ENCODE data around the gene TMEM272.

- no peak for TF ChIP-seq CTCF (IDR thresholded peaks at IDR 0.05)
- TF ChIP-seq POLR2A (IDR thresholded peaks at IDR 0.05): no peak
- no peak for TF ChIP-seq POLR2AphosphoS5 (IDR thresholded peaks at IDR 0.05)
Measured at GRCh38 chr13:51778392-51778791, 66.6 kb downstream of the TMEM272 start.

All from stomach (tissue), 4 donors.